K562 (cell line): Measurements from ENCODE around the gene RIPOR2. TPM values are rescaled to one million over a fixed set of nuclear protein-coding genes. Genes with fewer than 3 reads are reported as not detected.

Source experiments
- ATAC-seq: fragments of 200-7000 bp; cut with Tn5 transposase; 3 replicates; pipeline ENCODE4 v1.9.1; 2020; ENCODE audit warnings: moderate library complexity
- BruUV-seq: library from RNA; stranded (reverse); fragments of 400-500 nt; replicated peaks from 2 replicates; lab custom pipeline; 2021; lab: Mats Ljungman, UMichigan
- CTCF ChIA-PET: fragments of 300-600 bp; formaldehyde crosslinking; extraction: SDS; loops from one replicate; lab custom pipeline; 2021; ENCODE audit warnings: low intra/inter-chr PET ratio; lab: Yijun Ruan, JAX
- POLR2A ChIA-PET: fragments of 300-600, 350-650 bp; sonication (Branson Sonifier 250); formaldehyde crosslinking; extraction: SDS; loops from one replicate; lab custom pipeline; 2021; ENCODE audit warnings: antibody characterized with exemption, inconsistent platforms; lab: Yijun Ruan, JAX
- DNase-seq, 4 experiments: peaks; one replicate each; pipeline versions ENCODE4 v3.0.0 to v3.0.0-alpha.2; 2011 to 2018; ENCODE audit warnings: low spot score in 3 of 4, mixed read lengths in 3 of 4; ENCODE audit errors: extremely low read depth in 1 of 4
- FAIRE-seq: peaks from 2 replicates; lab custom pipeline; 2011; peaks lifted over from hg19 to GRCh38; lab: Jason Lieb, UNC
- H2AFZ ChIP-seq: 2 replicates; pipeline ENCODE4 v1.6.0; 2011; ENCODE audit warnings: low read depth, low read length, control low read depth, inconsistent platforms
- H3K27ac ChIP-seq: fragments of 200-600 bp; 3 replicates; pipeline ENCODE4 v1.8.0; 2011; ENCODE audit warnings: low read depth, mild to moderate bottlenecking, control low read depth, inconsistent platforms, low read length, moderate library complexity, mixed read lengths; ENCODE audit errors: extremely low read depth
- H3K27me3 ChIP-seq, 2 experiments: fragments of 300-600 bp in 1 of 2; 2 replicates in 1 of 2; 3 replicates in 1 of 2; pipeline versions ENCODE4 v1.6.0 to v1.8.0; 2011; ENCODE audit warnings: inconsistent platforms in 2 of 2, low read length in 2 of 2, mild to moderate bottlenecking in 1 of 2, mixed read lengths in 1 of 2, moderate library complexity in 1 of 2; ENCODE audit not compliant: control insufficient read depth in 2 of 2, insufficient read depth in 2 of 2
- H3K36me3 ChIP-seq: fragments of 300-600 bp; 3 replicates; pipeline ENCODE4 v1.8.0; 2011; ENCODE audit warnings: mild to moderate bottlenecking, low read length, inconsistent platforms; ENCODE audit not compliant: control insufficient read depth, insufficient read depth
- H3K4me1 ChIP-seq, 2 experiments: fragments of 200-600 bp in 1 of 2; replicated peaks in 1 of 2; 2 replicates in 1 of 2; 3 replicates in 1 of 2; pipeline versions ENCODE4 v1.5.1 to v1.8.0; 2011; ENCODE audit warnings: inconsistent platforms in 2 of 2, low read length in 2 of 2, mild to moderate bottlenecking in 1 of 2, mixed read lengths in 1 of 2, moderate library complexity in 1 of 2; ENCODE audit not compliant: control insufficient read depth in 2 of 2, insufficient read depth in 2 of 2
- H3K4me2 ChIP-seq: 2 replicates; pipeline ENCODE4 v1.6.1; 2011; ENCODE audit warnings: low read length, control low read depth, inconsistent platforms, mixed read lengths; ENCODE audit not compliant: insufficient read depth
- H3K4me3 ChIP-seq: fragments of 200-600 bp; sonication (generic), shearing (Covaris generic); 2 replicates; pipeline ENCODE4 v1.5.1; 2016; ENCODE audit warnings: control low read depth, inconsistent platforms
- H3K79me2 ChIP-seq: fragments of 200-600 bp; 3 replicates; pipeline ENCODE4 v1.8.0; 2011; ENCODE audit warnings: low read length, inconsistent platforms; ENCODE audit not compliant: control insufficient read depth, insufficient read depth
- H3K9ac ChIP-seq, 2 experiments: 2 replicates each; pipeline versions ENCODE4 v1.6.0 to v1.6.1; 2011; ENCODE audit warnings: low read depth in 2 of 2, low read length in 2 of 2, control low read depth in 1 of 2, inconsistent platforms in 1 of 2, mild to moderate bottlenecking in 1 of 2, mixed read lengths in 1 of 2; ENCODE audit not compliant: insufficient read depth in 1 of 2
- H3K9me1 ChIP-seq: one replicate; pipeline ENCODE4 v1.6.0; 2011; ENCODE audit warnings: inconsistent platforms, mild to moderate bottlenecking, low read length, moderate library complexity; ENCODE audit not compliant: control insufficient read depth, insufficient read depth
- H3K9me3 ChIP-seq: replicated peaks from 2 replicates; pipeline ENCODE4 v1.5.1; 2011; ENCODE audit warnings: low read depth, low read length, inconsistent platforms; ENCODE audit not compliant: control insufficient read depth, insufficient read depth
- H4K20me1 ChIP-seq: replicated peaks from 2 replicates; pipeline ENCODE4 v1.6.1; 2011; ENCODE audit warnings: low read length, inconsistent platforms, mixed read lengths; ENCODE audit not compliant: control insufficient read depth, insufficient read depth
- ELF2 ChIP-seq: fragments of 250-450 bp; sonication (Bioruptor Pico); IDR thresholded peaks from 2 replicates; pipeline ENCODE4 v1.5.0; 2021; ENCODE audit warnings: mild to moderate bottlenecking
- ILF3 ChIP-seq: fragments of 450-650 bp; IDR thresholded peaks from 2 replicates; pipeline ENCODE4 v1.6.1; 2018; ENCODE audit warnings: antibody characterized with exemption, mild to moderate bottlenecking, moderate library complexity, borderline replicate concordance
- JUNB ChIP-seq: fragments of 450-650 bp; formaldehyde crosslinking; conservative IDR thresholded peaks from 2 replicates; pipeline ENCODE4 v1.4.0; 2020; ENCODE audit warnings: mild to moderate bottlenecking
- NFXL1 ChIP-seq: fragments of 450-650 bp; formaldehyde crosslinking; IDR thresholded peaks from 2 replicates; pipeline ENCODE4 v1.4.0; 2021; ENCODE audit warnings: mild to moderate bottlenecking
- POLR2G ChIP-seq: fragments of 200-400 bp; formaldehyde crosslinking; IDR thresholded peaks from 2 replicates; pipeline ENCODE4 v1.6.1; 2017; ENCODE audit warnings: low read depth, mild to moderate bottlenecking, antibody characterized with exemption, low read length, moderate library complexity
- ZC3H8 ChIP-seq: fragments of 450-650 bp; IDR thresholded peaks from 2 replicates; pipeline ENCODE4 v1.6.1; 2017
- ZNF444 ChIP-seq: fragments of 250-450 bp; sonication (Bioruptor Pico); IDR thresholded peaks from 2 replicates; pipeline ENCODE4 v1.4.0; 2020; ENCODE audit warnings: mild to moderate bottlenecking, moderate library complexity
- ZNF707 ChIP-seq: fragments of 250-450 bp; sonication (Bioruptor Pico); conservative IDR thresholded peaks from 2 replicates; pipeline ENCODE4 v1.8.0; 2022; ENCODE audit warnings: inconsistent platforms, mild to moderate bottlenecking, moderate library complexity
- ZNF780A ChIP-seq: fragments of 250-450 bp; sonication (Bioruptor Pico); IDR thresholded peaks from 2 replicates; pipeline ENCODE4 v1.5.0; 2021; ENCODE audit warnings: mild to moderate bottlenecking
- whole genome bisulfite sequencing: fragments of 100-300 bp; shearing (Covaris generic); methylation state at CpG from one replicate; pipeline ENCODE4 v1.1.6; 2016; ENCODE audit warnings: low coverage, mixed read lengths; ENCODE audit not compliant: insufficient coverage; ENCODE audit errors: missing lambda C conversion rate; 5-methylcytosine and 5-hydroxymethylcytosine counted together
- in situ Hi-C: fragments of 300-500 bp; cut with MboI; formaldehyde crosslinking; loops from 4 replicates; pipeline ENCODE4 v1.15.0; 2018; ENCODE audit warnings: inconsistent platforms, mixed read lengths
- intact Hi-C: fragments of 100-400 bp; cut with micrococcal nuclease; formaldehyde crosslinking; loops from 2 replicates; pipeline ENCODE4 v1.14.2; 2022
- polyA plus RNA-seq, 8 experiments: library from polyadenylated mRNA; depleted of rRNA in 4 of 8; stranded (reverse) in 5 of 8; unstranded in 3 of 8; fragments of >200 nt; fragmentation: Nextera tagmentation in 2 of 8; fragmentation: Illumina TruSeq in 1 of 8; extraction: Ambion mirVana in 2 of 8; extraction: Trizol in 1 of 8; gene quantifications; 2 replicates each; pipeline versions ENCODE4 v1.2.1 to v1.2.3, GENCODE V29; 2011 to 2014; ENCODE audit warnings: inconsistent platforms in 1 of 8, missing spikeins in 1 of 8
- total RNA-seq, 7 experiments: library from RNA; depleted of rRNA in 6 of 7; stranded (reverse); fragments of >200 nt in 6 of 7; fragmentation: Illumina TruSeq in 2 of 7; extraction: Trizol in 2 of 7; gene quantifications; 2 replicates each; pipeline versions ENCODE4 v1.2.1 to v1.2.3, GENCODE V29; 2011 to 2021; ENCODE audit warnings: low replicate concordance in 1 of 7
- TF ChIP-seq, protein P1 (sequence below): fragments of 250-450 bp; sonication (Bioruptor Pico); IDR thresholded peaks from 2 replicates; pipeline ENCODE4 v1.4.0; 2020

RIPOR2 gene
- total and polyA plus RNA-seq, 9 of the 15 experiments (the other 6 are each of a cell fraction or from before 2014, with no cell fraction given): 0.04 to 1.0 (median 0.47) TPM; not detected in 2

DNA sequence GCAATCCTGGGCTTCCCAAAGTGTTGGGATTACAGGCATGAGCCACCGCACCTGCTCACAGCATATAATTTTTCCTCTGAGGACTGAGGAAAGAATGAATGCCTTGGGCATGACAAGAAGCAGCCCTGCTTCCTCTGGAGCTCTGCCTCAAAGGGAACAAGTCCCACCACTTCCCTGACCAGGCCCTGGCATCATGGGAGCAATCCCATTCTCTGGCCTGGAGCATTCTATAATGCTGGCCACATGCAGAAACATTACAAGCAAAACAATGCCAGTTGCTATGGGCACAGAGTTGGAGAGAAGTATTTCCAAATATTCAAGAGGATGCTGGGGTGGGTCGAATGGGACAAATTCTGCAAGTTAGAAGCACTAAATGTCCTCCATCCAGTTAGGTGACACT is 95.6 kb downstream of the RIPOR2 start:
- BruUV-seq: no TSS peak
- Histone ChIP-seq H2AFZ (no peak overlapping the region), H3K4me2 (no peak overlapping the region), H4K20me1 (no peaks in the 10 kb centered on the region), H3K27ac (no peak overlapping the region), H3K9me1 (no peaks in the 10 kb centered on the region), H3K27me3 (peaks cover 15 to 32% of the 10 kb centered on the region in 2 experiments; a peak in 4 of 5 replicates), H3K79me2 (no peaks in the 10 kb centered on the region), H3K4me3 (no peak overlapping the region), H3K36me3 (no peaks in the 10 kb centered on the region), H3K9ac (no peak overlapping the region), H3K9me3 (no peaks in the 10 kb centered on the region), H3K4me1 (no peaks in the 10 kb centered on the region)
- in situ Hi-C loops (no loop called here), intact Hi-C loops (no loop called here)
- ChIA-PET POLR2A (no interaction called here), CTCF (interaction anchor here (0.6 kb wide), 1 partner anchor 45 kb away, joined by 3 read pairs; no protein-coding TSS in a partner anchor)
- ATAC-seq: no peak
- 0% methylated on average over 2 of the region's 2 CpGs for WGBS
- FAIRE-seq: no peak
- no peak for DNase-seq
- TF ChIP-seq ELF2 (CRISPR knock-in tag) (no peak), ZC3H8 (no peak), NFXL1 (CRISPR knock-in tag) (no peak), ILF3 (no peak), JUNB (no peak), ZNF780A (CRISPR knock-in tag) (no peak), ZNF444 (CRISPR knock-in tag) (no peak), POLR2G (no peak), ZNF707 (no peak)
- TF ChIP-seq, protein P1, sequence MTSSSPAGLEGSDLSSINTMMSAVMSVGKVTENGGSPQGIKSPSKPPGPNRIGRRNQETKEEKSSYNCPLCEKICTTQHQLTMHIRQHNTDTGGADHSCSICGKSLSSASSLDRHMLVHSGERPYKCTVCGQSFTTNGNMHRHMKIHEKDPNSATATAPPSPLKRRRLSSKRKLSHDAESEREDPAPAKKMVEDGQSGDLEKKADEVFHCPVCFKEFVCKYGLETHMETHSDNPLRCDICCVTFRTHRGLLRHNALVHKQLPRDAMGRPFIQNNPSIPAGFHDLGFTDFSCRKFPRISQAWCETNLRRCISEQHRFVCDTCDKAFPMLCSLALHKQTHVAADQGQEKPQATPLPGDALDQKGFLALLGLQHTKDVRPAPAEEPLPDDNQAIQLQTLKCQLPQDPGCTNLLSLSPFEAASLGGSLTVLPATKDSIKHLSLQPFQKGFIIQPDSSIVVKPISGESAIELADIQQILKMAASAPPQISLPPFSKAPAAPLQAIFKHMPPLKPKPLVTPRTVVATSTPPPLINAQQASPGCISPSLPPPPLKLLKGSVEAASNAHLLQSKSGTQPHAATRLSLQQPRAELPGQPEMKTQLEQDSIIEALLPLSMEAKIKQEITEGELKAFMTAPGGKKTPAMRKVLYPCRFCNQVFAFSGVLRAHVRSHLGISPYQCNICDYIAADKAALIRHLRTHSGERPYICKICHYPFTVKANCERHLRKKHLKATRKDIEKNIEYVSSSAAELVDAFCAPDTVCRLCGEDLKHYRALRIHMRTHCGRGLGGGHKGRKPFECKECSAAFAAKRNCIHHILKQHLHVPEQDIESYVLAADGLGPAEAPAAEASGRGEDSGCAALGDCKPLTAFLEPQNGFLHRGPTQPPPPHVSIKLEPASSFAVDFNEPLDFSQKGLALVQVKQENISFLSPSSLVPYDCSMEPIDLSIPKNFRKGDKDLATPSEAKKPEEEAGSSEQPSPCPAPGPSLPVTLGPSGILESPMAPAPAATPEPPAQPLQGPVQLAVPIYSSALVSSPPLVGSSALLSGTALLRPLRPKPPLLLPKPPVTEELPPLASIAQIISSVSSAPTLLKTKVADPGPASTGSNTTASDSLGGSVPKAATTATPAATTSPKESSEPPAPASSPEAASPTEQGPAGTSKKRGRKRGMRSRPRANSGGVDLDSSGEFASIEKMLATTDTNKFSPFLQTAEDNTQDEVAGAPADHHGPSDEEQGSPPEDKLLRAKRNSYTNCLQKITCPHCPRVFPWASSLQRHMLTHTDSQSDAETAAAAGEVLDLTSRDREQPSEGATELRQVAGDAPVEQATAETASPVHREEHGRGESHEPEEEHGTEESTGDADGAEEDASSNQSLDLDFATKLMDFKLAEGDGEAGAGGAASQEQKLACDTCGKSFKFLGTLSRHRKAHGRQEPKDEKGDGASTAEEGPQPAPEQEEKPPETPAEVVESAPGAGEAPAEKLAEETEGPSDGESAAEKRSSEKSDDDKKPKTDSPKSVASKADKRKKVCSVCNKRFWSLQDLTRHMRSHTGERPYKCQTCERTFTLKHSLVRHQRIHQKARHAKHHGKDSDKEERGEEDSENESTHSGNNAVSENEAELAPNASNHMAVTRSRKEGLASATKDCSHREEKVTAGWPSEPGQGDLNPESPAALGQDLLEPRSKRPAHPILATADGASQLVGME (CRISPR knock-in tag): no peak
